Measurements from ENCODE around the gene NDUFB7.
"Not testable (repeated sequence)": the region's sequence is repeated elsewhere in the genome, so short reads cannot be mapped to it uniquely, and the experiment has no call there.

NDUFB7 gene

DNA sequence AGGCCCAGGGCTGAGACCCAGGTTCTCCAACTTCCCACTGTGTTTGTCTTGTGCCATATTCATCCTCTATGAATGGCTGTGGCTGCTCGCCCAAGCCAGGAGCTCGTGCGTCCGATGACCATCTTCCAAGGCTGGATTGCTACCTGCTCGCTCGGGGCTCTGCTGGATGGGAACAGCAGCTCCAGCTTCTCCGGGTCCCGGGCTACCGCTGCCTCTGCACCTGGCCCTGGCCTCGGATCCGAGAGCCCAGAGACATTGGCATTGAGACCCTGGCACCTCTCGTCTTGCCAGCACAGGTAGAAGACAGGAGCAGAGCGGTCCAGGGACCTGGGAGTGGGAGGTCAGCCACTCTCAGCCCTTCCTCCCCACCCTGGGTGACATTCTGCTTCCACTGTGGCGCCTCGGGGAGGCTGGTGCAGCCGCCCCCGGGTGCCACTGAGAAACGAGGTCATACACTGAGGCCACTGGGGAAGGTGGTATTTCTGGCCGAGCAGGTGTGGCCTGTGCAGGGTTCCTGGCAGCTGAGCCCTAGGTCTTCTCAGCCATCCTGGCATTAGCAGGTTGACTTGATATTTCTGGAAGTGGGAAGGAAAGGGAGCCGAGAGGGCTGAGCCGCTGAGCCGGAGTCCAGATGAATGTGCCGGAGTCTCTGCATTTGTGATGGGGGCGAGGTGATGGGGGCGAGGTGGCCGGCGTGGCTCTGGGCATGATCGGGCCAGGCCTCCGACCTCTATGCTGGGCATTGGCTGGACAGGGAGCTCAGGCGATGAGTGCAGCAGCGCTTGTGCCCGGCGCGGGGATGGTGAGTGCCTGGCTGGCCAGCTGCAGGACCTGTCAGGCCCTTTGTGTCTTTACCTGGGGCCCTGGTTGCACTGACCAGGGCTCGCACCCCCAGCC, 18.6 kb downstream of the NDUFB7 start:
- H3K27ac ChIP-seq (ENCODE audit: extremely low read depth, low read depth, low read length): no peak overlapping the region
- TF ChIP-seq, protein P1, sequence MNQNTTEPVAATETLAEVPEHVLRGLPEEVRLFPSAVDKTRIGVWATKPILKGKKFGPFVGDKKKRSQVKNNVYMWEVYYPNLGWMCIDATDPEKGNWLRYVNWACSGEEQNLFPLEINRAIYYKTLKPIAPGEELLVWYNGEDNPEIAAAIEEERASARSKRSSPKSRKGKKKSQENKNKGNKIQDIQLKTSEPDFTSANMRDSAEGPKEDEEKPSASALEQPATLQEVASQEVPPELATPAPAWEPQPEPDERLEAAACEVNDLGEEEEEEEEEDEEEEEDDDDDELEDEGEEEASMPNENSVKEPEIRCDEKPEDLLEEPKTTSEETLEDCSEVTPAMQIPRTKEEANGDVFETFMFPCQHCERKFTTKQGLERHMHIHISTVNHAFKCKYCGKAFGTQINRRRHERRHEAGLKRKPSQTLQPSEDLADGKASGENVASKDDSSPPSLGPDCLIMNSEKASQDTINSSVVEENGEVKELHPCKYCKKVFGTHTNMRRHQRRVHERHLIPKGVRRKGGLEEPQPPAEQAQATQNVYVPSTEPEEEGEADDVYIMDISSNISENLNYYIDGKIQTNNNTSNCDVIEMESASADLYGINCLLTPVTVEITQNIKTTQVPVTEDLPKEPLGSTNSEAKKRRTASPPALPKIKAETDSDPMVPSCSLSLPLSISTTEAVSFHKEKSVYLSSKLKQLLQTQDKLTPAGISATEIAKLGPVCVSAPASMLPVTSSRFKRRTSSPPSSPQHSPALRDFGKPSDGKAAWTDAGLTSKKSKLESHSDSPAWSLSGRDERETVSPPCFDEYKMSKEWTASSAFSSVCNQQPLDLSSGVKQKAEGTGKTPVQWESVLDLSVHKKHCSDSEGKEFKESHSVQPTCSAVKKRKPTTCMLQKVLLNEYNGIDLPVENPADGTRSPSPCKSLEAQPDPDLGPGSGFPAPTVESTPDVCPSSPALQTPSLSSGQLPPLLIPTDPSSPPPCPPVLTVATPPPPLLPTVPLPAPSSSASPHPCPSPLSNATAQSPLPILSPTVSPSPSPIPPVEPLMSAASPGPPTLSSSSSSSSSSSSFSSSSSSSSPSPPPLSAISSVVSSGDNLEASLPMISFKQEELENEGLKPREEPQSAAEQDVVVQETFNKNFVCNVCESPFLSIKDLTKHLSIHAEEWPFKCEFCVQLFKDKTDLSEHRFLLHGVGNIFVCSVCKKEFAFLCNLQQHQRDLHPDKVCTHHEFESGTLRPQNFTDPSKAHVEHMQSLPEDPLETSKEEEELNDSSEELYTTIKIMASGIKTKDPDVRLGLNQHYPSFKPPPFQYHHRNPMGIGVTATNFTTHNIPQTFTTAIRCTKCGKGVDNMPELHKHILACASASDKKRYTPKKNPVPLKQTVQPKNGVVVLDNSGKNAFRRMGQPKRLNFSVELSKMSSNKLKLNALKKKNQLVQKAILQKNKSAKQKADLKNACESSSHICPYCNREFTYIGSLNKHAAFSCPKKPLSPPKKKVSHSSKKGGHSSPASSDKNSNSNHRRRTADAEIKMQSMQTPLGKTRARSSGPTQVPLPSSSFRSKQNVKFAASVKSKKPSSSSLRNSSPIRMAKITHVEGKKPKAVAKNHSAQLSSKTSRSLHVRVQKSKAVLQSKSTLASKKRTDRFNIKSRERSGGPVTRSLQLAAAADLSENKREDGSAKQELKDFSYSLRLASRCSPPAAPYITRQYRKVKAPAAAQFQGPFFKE (tag by site-specific recombination; IDR thresholded peaks at IDR 0.05; ENCODE audit: borderline replicate concordance): no peak
- no peak for TF ChIP-seq TCF7L2 (IDR thresholded peaks at IDR 0.05; ENCODE audit: borderline replicate concordance, low read depth, low read length)
- TF ChIP-seq ZNF266 (tag by site-specific recombination; IDR thresholded peaks at IDR 0.05; ENCODE audit: low read depth): no peak
- no peak for TF ChIP-seq HOXC10 (CRISPR knock-in tag; IDR thresholded peaks at IDR 0.05)
- TF ChIP-seq ZNF501 (tag by site-specific recombination; IDR thresholded peaks at IDR 0.05): no peak
- TF ChIP-seq, protein P2, sequence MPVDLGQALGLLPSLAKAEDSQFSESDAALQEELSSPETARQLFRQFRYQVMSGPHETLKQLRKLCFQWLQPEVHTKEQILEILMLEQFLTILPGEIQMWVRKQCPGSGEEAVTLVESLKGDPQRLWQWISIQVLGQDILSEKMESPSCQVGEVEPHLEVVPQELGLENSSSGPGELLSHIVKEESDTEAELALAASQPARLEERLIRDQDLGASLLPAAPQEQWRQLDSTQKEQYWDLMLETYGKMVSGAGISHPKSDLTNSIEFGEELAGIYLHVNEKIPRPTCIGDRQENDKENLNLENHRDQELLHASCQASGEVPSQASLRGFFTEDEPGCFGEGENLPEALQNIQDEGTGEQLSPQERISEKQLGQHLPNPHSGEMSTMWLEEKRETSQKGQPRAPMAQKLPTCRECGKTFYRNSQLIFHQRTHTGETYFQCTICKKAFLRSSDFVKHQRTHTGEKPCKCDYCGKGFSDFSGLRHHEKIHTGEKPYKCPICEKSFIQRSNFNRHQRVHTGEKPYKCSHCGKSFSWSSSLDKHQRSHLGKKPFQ (tag by site-specific recombination; IDR thresholded peaks at IDR 0.05): no peak
- TF ChIP-seq ZNF157 (tag by site-specific recombination; IDR thresholded peaks at IDR 0.05): no peak
- no peak for TF ChIP-seq ZNF341 (tag by site-specific recombination; IDR thresholded peaks at IDR 0.05; ENCODE audit: low read depth)
- TF ChIP-seq GLIS1 (tag by site-specific recombination; IDR thresholded peaks at IDR 0.05): no peak
- TF ChIP-seq, protein P3, sequence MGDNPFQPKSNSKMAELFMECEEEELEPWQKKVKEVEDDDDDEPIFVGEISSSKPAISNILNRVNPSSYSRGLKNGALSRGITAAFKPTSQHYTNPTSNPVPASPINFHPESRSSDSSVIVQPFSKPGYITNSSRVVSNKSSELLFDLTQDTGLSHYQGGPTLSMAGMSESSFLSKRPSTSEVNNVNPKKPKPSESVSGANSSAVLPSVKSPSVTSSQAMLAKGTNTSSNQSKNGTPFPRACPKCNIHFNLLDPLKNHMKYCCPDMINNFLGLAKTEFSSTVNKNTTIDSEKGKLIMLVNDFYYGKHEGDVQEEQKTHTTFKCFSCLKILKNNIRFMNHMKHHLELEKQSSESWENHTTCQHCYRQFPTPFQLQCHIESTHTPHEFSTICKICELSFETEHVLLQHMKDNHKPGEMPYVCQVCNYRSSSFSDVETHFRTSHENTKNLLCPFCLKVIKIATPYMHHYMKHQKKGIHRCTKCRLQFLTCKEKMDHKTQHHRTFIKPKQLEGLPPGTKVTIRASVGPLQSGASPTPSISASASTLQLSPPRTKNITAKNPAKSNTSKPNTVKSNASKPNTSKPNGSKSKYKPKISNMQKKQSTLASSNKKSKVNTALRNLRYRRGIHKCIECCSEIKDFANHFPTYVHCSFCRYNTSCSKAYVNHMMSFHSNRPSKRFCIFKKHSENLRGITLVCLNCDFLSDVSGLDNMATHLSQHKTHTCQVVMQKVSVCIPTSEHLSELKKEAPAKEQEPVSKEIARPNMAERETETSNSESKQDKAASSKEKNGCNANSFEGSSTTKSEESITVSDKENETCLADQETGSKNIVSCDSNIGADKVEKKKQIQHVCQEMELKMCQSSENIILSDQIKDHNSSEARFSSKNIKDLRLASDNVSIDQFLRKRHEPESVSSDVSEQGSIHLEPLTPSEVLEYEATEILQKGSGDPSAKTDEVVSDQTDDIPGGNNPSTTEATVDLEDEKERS (tag by site-specific recombination; IDR thresholded peaks at IDR 0.05): no peak
- TF ChIP-seq ZNF701 (tag by site-specific recombination; IDR thresholded peaks at IDR 0.05): no peak
- TF ChIP-seq ZSCAN30 (tag by site-specific recombination; IDR thresholded peaks at IDR 0.05): no peak
- H3K4me3 ChIP-seq (ENCODE audit: low read depth, low read length): no peak overlapping the region
- H3K36me3 ChIP-seq (ENCODE audit: control insufficient read depth in 2 of 2, insufficient read depth in 1 of 2, low read length in 2 of 2): peaks cover 0 to 7% of the 10 kb centered on the region in 2 experiments; a peak in 2 of 3 replicates
- ChIA-PET CTCF (interaction anchor here (0.6 to 5.0 kb wide), 4 partner anchors 9 to 81 kb away, joined by 3 to 37 read pairs (median 4); no protein-coding TSS in a partner anchor), POLR2A (interaction anchor here (0.9 to 1.8 kb wide), 3 partner anchors 9 to 36 kb away, joined by 3 to 4 read pairs (median 3); partner anchors contain the start of gene DNAJB1)
- H3K4me1 ChIP-seq (ENCODE audit: control insufficient read depth, insufficient read depth, low read length): peaks cover 8% of the 10 kb centered on the region; the same call in 1 of the 2 replicates
- no peaks in the 10 kb centered on the region for H3K9me3 ChIP-seq (ENCODE audit: control insufficient read depth, insufficient read depth, low read depth, low read length)

DNA sequence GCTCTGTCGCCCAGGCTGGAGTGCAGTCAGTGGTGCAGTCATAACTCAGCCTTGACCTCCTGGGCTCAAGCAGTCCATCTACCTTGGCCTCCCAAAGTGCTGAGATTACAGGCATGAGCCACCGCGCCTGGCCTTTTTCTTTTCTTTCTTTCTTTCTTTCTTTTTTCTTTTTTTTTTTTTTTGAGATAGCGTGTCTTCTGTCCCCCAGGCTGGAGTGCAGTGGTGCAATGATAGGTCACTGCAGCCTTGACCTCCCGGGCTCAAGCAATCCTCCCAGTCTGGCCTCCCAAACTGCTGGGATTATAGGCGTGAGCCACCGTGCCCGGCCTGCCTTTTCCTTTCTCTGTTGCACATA, 19.9 kb downstream of the NDUFB7 start:
- H3K27ac ChIP-seq (ENCODE audit: extremely low read depth, low read depth, low read length); H3K36me3 ChIP-seq (ENCODE audit: control insufficient read depth in 2 of 2, insufficient read depth in 1 of 2, low read length in 2 of 2); H3K9me3 ChIP-seq (ENCODE audit: control insufficient read depth, insufficient read depth, low read depth, low read length); H3K4me3 ChIP-seq (ENCODE audit: low read depth, low read length); H3K4me1 ChIP-seq (ENCODE audit: control insufficient read depth, insufficient read depth, low read length): not testable (repeated sequence)
- ChIA-PET POLR2A (interaction anchor here (2.8 kb wide), 1 partner anchor 34 kb away, joined by 14 read pairs; the partner anchor contains the start of gene DNAJB1), CTCF (interaction anchor here (1.7 kb wide), 1 partner anchor 47 kb away, joined by 7 read pairs; no protein-coding TSS in a partner anchor)
- TF ChIP-seq ZNF366 (tag by site-specific recombination; conservative IDR thresholded peaks at IDR 0.05): 0 out of 2 replicates have a peak, but pooled peaks have one; percentile 16

Measured in HEK293 (cell line).